ENCODE measurements around the gene BRWD1.

BRWD1 gene

DNA sequence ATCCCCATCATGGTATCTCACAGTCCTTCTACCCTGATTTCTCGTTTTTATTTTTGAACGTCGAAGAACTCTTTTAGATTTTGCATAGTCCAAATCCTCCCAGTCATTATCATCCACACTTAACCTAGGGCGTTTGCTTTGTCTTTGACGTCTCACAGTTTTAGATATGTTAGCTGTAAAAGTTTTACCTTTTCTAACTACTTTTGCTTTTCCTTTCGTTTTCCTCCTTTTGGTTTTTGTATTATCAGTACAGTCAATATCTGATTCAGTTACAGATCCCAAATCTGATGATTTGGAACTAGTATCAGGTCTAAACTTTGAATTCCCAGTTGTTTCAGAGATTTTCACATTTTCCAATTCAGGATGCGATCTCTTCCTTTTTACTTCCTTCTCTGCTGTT, 117.1 kb downstream of the BRWD1 start:
- no peak for DNase-seq (ENCODE audit: low read depth in 2 of 2)
- TF ChIP-seq, protein P1, sequence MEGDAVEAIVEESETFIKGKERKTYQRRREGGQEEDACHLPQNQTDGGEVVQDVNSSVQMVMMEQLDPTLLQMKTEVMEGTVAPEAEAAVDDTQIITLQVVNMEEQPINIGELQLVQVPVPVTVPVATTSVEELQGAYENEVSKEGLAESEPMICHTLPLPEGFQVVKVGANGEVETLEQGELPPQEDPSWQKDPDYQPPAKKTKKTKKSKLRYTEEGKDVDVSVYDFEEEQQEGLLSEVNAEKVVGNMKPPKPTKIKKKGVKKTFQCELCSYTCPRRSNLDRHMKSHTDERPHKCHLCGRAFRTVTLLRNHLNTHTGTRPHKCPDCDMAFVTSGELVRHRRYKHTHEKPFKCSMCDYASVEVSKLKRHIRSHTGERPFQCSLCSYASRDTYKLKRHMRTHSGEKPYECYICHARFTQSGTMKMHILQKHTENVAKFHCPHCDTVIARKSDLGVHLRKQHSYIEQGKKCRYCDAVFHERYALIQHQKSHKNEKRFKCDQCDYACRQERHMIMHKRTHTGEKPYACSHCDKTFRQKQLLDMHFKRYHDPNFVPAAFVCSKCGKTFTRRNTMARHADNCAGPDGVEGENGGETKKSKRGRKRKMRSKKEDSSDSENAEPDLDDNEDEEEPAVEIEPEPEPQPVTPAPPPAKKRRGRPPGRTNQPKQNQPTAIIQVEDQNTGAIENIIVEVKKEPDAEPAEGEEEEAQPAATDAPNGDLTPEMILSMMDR (IDR thresholded peaks at IDR 0.05; ENCODE audit: low read depth, low read length) = no peak
- no peak overlapping the region for H3K4me3 ChIP-seq (replicated peaks in 1 of 2; ENCODE audit: low read depth in 2 of 2, low read length in 2 of 2)

DNA sequence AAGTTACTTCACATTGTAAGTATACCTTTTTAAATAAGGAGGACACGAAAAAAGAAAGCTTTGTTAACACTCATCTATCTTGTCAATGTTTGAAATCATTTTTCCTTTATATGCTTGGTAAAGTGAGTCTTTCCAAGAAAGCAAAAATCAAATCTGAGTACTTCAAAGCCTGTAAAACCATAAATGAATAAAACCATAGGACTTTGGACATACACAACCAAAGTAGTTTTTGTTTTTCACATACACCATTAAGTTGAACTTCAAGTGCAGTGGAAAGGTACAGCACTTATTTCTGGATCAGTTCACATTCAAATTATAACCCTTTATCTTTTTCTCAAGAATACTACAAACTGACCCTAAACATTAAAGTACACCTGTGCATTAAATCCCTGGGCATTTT, 120.1 kb downstream of the BRWD1 start:
- TF ChIP-seq, protein P1 (IDR thresholded peaks at IDR 0.05; ENCODE audit: low read depth, low read length) = no peak
- no peak overlapping the region for H3K4me3 ChIP-seq (replicated peaks in 1 of 2; ENCODE audit: low read depth in 2 of 2, low read length in 2 of 2)
- DNase-seq (ENCODE audit: low read depth in 2 of 2) = no peak

- peak in 1 of 2 donors; percentile 66 for DNase-seq (ENCODE audit: low read depth in 2 of 2)
- TF ChIP-seq, protein P1 (IDR thresholded peaks at IDR 0.05; ENCODE audit: low read depth, low read length) = no peak
- no peak overlapping the region for H3K4me3 ChIP-seq (replicated peaks in 1 of 2; ENCODE audit: low read depth in 2 of 2, low read length in 2 of 2)
Observed at GRCh38 chr21:39189857-39190604, 123.4 kb downstream of the BRWD1 start.

DNA sequence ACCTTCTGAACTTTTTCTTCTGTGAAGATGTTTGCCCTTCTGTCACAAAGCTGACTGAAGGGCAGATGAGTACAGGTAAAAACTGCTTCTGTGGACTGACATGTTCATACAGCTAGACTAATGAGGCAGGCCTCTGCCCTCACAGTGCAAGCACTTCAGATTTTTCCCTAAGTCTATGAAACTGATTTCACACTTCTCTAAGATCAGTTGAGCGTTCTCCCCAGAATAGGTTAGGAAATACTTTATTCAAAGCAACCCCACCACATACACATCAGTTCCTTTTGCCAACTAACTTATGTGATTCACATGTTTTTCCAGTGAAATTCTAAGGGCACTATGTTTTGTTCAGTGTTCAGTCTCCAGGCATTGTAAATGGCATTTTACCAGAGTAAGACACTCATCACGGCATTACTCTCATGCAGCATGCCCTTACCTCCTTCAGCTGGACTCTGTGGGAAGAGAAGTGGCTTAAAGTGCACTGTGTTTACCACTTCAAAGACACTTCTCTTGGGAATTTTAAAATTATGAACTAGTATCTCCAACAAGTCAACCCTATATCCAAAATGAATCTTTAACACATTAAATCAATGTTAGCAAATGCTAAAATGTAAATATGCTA, 124.8 kb downstream of the BRWD1 start:
- no peak for DNase-seq (ENCODE audit: low read depth in 2 of 2)
- H3K4me3 ChIP-seq (replicated peaks in 1 of 2; ENCODE audit: low read depth in 2 of 2, low read length in 2 of 2) = no peak overlapping the region
- TF ChIP-seq, protein P1 (IDR thresholded peaks at IDR 0.05; ENCODE audit: low read depth, low read length) = no peak

DNA sequence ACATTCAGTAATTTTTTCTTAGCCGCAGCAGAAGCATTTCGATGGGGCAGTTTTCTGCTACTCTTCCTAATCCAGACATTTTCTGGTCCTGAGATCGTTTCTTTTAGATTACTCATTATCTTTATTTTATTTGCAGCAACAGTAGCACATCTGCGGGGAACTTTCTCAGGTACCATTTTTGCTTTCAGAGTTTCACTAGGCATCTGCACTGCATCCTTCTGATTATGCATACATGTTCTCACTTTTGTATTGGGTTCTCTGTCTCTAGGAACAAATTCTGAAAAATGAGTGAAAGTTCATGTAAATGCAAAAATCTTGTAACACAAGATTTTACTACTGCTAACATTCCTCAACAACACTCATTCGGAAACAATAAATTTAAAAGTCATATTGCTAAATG, 126.3 kb downstream of the BRWD1 start:
- DNase-seq (ENCODE audit: low read depth in 2 of 2) = no peak
- no peak overlapping the region for H3K4me3 ChIP-seq (replicated peaks in 1 of 2; ENCODE audit: low read depth in 2 of 2, low read length in 2 of 2)
- TF ChIP-seq, protein P1 (IDR thresholded peaks at IDR 0.05; ENCODE audit: low read depth, low read length) = no peak

DNA sequence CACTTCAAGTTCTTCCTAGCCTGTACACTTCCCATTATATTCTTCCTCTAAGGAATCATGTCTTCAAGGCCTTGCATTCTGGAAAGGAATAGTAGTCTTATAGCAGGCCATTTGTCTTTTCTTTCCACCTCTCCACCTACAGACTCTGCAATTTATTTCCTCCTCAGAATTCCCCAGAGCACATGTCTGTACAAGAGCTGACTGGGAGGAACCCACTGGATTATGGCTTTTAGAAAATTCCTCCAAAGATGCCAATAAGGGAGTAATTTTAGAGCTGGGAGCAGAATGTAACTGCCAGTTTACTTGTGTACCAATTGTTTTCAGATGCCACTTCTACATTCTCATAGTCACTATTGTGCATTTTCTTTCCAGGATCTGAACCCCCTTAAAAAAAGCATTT, 126.8 kb downstream of the BRWD1 start:
- H3K4me3 ChIP-seq (replicated peaks in 1 of 2; ENCODE audit: low read depth in 2 of 2, low read length in 2 of 2) = no peak overlapping the region
- TF ChIP-seq, protein P1 (IDR thresholded peaks at IDR 0.05; ENCODE audit: low read depth, low read length) = no peak
- DNase-seq (ENCODE audit: low read depth in 2 of 2) = peak in 1 of 2 donors; percentile 10
